ENCODE results near the gene FAM20A. TPM values are rescaled to one million over a fixed set of nuclear protein-coding genes. Genes with fewer than 3 reads are reported as not detected.

The FAM20A gene
- total RNA-seq, 6 experiments from 2014 or later, result 28.2 to 86.0 (median 45.0) TPM

DNA sequence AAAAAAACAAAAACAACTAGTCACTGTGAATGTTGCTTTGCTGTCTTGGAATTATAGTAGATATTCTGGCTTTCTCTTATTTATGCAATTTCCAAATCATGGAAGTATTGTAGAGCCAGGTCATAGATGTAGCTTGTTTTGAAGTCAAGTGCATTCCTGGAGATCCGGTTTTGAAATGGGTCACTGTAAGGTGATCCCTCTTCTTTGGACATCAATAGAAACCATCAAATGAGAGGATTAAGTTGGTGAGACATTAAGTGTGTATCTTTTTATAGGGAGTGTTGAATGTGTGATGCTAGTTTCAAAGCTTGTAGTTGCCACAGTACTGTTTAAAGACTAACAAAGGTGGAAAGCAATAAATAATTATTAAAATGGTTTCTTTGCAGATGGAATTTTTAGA lies 84.4 kb downstream of the FAM20A start:
- Histone ChIP-seq H3K9me3 (no peaks in the 10 kb centered on the region), H3K36me3 (peaks cover 0 to 24% (median 0%) of the 10 kb centered on the region in 4 donors), H3K4me3 (no peak overlapping the region), H3K27me3 (no peaks in the 10 kb centered on the region), H3K4me1 (peaks cover 0 to 37% (median 5%) of the 10 kb centered on the region in 4 donors), H3K27ac (no peak overlapping the region)
- ATAC-seq (no peak), DNase-seq (no peak)
- 58% methylated on average over 1 of the region's 1 CpG for WGBS (ENCODE audit: insufficient coverage, low coverage, low lambda C conversion rate, missing lambda C conversion rate)
- intact Hi-C loops (cut with DNase I), result no loop called here
- TF ChIP-seq, protein P1, sequence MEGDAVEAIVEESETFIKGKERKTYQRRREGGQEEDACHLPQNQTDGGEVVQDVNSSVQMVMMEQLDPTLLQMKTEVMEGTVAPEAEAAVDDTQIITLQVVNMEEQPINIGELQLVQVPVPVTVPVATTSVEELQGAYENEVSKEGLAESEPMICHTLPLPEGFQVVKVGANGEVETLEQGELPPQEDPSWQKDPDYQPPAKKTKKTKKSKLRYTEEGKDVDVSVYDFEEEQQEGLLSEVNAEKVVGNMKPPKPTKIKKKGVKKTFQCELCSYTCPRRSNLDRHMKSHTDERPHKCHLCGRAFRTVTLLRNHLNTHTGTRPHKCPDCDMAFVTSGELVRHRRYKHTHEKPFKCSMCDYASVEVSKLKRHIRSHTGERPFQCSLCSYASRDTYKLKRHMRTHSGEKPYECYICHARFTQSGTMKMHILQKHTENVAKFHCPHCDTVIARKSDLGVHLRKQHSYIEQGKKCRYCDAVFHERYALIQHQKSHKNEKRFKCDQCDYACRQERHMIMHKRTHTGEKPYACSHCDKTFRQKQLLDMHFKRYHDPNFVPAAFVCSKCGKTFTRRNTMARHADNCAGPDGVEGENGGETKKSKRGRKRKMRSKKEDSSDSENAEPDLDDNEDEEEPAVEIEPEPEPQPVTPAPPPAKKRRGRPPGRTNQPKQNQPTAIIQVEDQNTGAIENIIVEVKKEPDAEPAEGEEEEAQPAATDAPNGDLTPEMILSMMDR (IDR thresholded peaks at IDR 0.05), result no peak
- TF ChIP-seq POLR2A (IDR thresholded peaks at IDR 0.05), result no peak

DNA sequence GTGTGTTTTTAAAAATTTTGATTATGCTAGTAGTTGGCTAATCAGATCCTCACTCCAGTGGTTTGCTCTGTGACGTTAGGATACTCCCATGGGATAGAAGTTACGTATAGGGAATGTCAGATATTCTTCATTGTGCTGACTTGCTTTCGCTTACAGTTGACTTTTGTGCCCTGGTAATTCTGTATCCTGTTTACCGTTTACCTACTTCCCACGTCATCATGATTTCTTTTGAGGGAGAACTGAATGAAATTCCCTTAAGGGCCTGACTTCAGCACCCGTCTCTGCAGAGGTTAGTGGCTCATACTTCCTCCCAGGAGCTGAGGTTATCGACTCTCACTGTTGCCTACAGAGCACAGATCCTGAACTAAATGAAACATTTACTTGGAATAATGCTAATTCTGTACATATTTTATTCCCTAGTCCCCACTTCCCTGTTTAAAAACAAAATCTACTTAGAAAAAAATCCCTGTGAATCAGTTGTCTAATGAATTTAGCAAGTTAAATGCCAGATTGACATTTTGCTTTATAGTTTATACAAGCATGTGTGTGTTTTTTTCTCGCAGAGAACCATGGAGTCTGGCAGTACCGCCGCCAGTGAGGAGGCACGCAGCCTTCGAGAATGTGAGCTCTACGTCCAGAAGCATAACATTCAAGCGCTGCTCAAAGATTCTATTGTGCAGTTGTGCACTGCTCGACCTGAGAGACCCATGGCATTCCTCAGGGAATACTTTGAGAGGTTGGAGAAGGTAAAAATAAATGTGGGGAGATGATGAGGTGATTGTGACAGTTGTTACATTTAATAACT lies 86.1 kb downstream of the FAM20A start:
- intact Hi-C loops (cut with DNase I), result no loop called here
- peaks cover 0 to 37% (median 5%) of the 10 kb centered on the region in 4 donors for H3K4me1 ChIP-seq

DNA sequence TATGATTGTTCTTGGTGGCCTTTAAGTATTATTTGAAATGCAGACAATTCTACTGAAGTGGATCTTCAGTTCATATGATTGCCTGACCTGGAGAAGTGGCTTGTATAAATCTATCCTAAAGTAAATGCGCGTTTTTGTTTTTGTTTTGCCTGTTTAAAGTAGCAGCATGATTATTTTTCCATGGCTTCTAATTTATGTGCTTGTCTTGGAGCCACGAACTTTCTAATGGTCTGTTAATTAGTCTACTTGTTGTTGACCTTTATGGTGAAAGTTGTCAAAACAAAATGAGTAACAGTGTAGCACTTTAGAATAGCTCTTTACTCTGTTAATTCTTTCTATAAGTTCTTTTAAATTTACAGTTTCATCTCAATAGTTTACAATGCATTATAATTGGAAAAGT lies 87.2 kb downstream of the FAM20A start:
- no peak for ATAC-seq
- Histone ChIP-seq H3K4me3 (peak overlapping the region; percentile 80 to 88 (median 82)), H3K4me1 (peaks cover 0 to 37% (median 5%) of the 10 kb centered on the region in 4 donors), H3K9me3 (no peaks in the 10 kb centered on the region), H3K36me3 (peaks cover 0 to 24% (median 0%) of the 10 kb centered on the region in 4 donors), H3K27ac (peak overlapping the region; percentile 99 to 100 (median 99)), H3K27me3 (no peaks in the 10 kb centered on the region)
- no peak for DNase-seq
- whole genome bisulfite sequencing (ENCODE audit: insufficient coverage, low coverage, low lambda C conversion rate, missing lambda C conversion rate), result 13% methylated on average over 3 of the region's 3 CpGs
- intact Hi-C loops (cut with DNase I), result no loop called here
- TF ChIP-seq POLR2A (IDR thresholded peaks at IDR 0.05), result no peak
- TF ChIP-seq, protein P1 (IDR thresholded peaks at IDR 0.05), result no peak

More for the DNA sequence above, 86.1 kb downstream of the FAM20A start:
- H3K36me3 ChIP-seq, result peaks cover 0 to 24% (median 0%) of the 10 kb centered on the region in 4 donors
- no peak for DNase-seq
- no peaks in the 10 kb centered on the region for H3K27me3 ChIP-seq
- H3K4me3 ChIP-seq, result no peak overlapping the region
- H3K27ac ChIP-seq, result peak overlapping the region; percentile 99 to 100 (median 99)
- H3K9me3 ChIP-seq, result no peaks in the 10 kb centered on the region
- WGBS (ENCODE audit: insufficient coverage, low coverage, low lambda C conversion rate, missing lambda C conversion rate), result 61% methylated on average over 15 of the region's 15 CpGs
- TF ChIP-seq POLR2A (IDR thresholded peaks at IDR 0.05), result no peak
- TF ChIP-seq, protein P1 (IDR thresholded peaks at IDR 0.05), result no peak
- peak in 2 of 4 donors; percentile 4 to 7 for ATAC-seq

DNA sequence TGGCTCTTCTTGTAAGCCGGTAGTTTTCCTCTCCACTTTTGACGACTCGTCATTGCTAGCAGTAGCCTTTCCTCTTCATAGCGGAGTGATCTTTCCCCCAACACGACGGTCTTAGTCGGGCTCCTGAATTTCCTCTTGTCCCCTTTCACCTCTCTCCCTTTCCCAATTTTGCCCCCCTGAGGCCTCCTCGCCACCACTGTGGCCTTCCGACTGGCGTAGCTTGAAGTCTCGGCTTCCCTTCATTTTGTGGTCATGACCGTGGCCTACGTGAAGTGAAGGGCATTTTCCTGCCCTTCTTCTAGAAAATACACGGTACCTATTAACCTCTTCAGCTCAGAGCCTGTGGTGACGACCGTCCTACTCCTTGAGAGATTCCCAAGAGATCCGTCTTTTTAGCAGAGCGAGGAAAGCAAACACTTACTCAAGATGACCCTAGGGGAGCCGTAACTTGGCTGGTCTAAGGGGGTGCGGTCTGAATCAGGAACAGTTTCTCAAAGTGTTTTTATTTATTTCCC lies 88.2 kb downstream of the FAM20A start:
- Histone ChIP-seq H3K27me3 (no peaks in the 10 kb centered on the region), H3K4me1 (peaks cover 0 to 28% (median 5%) of the 10 kb centered on the region in 4 donors), H3K36me3 (peaks cover 0 to 24% (median 0%) of the 10 kb centered on the region in 4 donors), H3K4me3 (peak overlapping the region; percentile 80 to 88 (median 82)), H3K9me3 (no peaks in the 10 kb centered on the region), H3K27ac (peak overlapping the region; percentile 99 to 100 (median 99))
- no peak for DNase-seq
- TF ChIP-seq POLR2A (IDR thresholded peaks at IDR 0.05), result no peak
- TF ChIP-seq, protein P1 (IDR thresholded peaks at IDR 0.05), result no peak
- ATAC-seq, result peak in 1 of 4 donors; percentile 1
- intact Hi-C loops (cut with DNase I), result no loop called here
- WGBS (ENCODE audit: insufficient coverage, low coverage, low lambda C conversion rate, missing lambda C conversion rate), result under 1% methylated on average over 20 of the region's 20 CpGs
